PC-3 (cell line): ENCODE results near the gene ATP1A4. TPM values are rescaled to one million over a fixed set of nuclear protein-coding genes. Genes with fewer than 3 reads are reported as not detected.

ENCODE experiments used
- ATAC-seq: fragments of 200-7000 bp; cut with Tn5 transposase; 2 replicates; pipeline ENCODE4 v1.9.1; 2020; ENCODE audit warnings: mild to moderate bottlenecking, moderate library complexity
- BruUV-seq: library from RNA; stranded (reverse); fragments of 400-500 nt; replicated peaks from 2 replicates; lab custom pipeline; 2021; lab: Mats Ljungman, UMichigan
- CTCF ChIA-PET: fragments of 300-600 bp; sonication (Branson Sonifier 250); formaldehyde crosslinking; loops from one replicate; lab custom pipeline; 2022; ENCODE audit warnings: antibody characterized with exemption; lab: Charles Lee
- POLR2A ChIA-PET: fragments of 300-600 bp; sonication (Branson Sonifier 250); formaldehyde crosslinking; loops from one replicate; lab custom pipeline; 2022; ENCODE audit warnings: antibody characterized with exemption; ENCODE audit not compliant: unreplicated experiment; lab: Charles Lee
- DNase-seq: peaks from one replicate; pipeline ENCODE4 v3.0.0-alpha.2; 2015
- H2AFZ ChIP-seq: fragments of 300-600 bp; sonication (generic); 2 replicates; pipeline ENCODE4 v1.6.0; 2016; ENCODE audit warnings: antibody characterized with exemption, low read length
- H3F3A ChIP-seq: fragments of 300-600 bp; sonication (generic); one replicate; pipeline ENCODE4 v1.6.0; 2017; ENCODE audit warnings: antibody characterized with exemption, low read length, control low read depth, mild to moderate bottlenecking; ENCODE audit not compliant: unreplicated experiment
- H3K27ac ChIP-seq: fragments of 300-600 bp; sonication (generic); 2 replicates; pipeline ENCODE4 v1.5.1; 2016; ENCODE audit warnings: mild to moderate bottlenecking, low read length
- H3K27me3 ChIP-seq: fragments of 300-600 bp; sonication (generic); 2 replicates; pipeline ENCODE4 v1.6.1; 2016; ENCODE audit warnings: low read length, mixed read lengths
- H3K36me3 ChIP-seq: fragments of 300-600 bp; sonication (generic); 2 replicates; pipeline ENCODE4 v1.6.1; 2016; ENCODE audit warnings: low read depth, mixed run types, low read length, mixed read lengths
- H3K4me1 ChIP-seq: fragments of 300-600 bp; sonication (generic); 2 replicates; pipeline ENCODE4 v1.5.1; 2016; ENCODE audit warnings: low read length; ENCODE audit not compliant: insufficient read depth
- H3K4me2 ChIP-seq: fragments of 300-600 bp; sonication (generic); 2 replicates; pipeline ENCODE4 v1.6.0; 2016; ENCODE audit warnings: low read length
- H3K4me3 ChIP-seq: fragments of 300-600 bp; sonication (generic); 2 replicates; pipeline ENCODE4 v1.5.1; 2016; ENCODE audit warnings: mild to moderate bottlenecking, low read length, mixed read lengths
- H3K79me2 ChIP-seq: fragments of 300-600 bp; sonication (generic); 2 replicates; pipeline ENCODE4 v1.6.1; 2017; ENCODE audit warnings: low read length, mixed read lengths
- H3K9ac ChIP-seq: fragments of 300-600 bp; sonication (generic); 2 replicates; pipeline ENCODE4 v1.6.0; 2016; ENCODE audit warnings: mild to moderate bottlenecking, low read length
- H3K9me2 ChIP-seq: fragments of 300-600 bp; sonication (generic); replicated peaks from 2 replicates; pipeline ENCODE4 v1.6.1; 2016; ENCODE audit warnings: mixed run types, low read length, mixed read lengths
- H3K9me3 ChIP-seq: fragments of 300-600 bp; sonication (generic); 2 replicates; pipeline ENCODE4 v1.6.1; 2016; ENCODE audit warnings: low read length, mixed read lengths
- H4K20me1 ChIP-seq: fragments of 300-600 bp; sonication (generic); 2 replicates; pipeline ENCODE4 v1.6.1; 2016; ENCODE audit warnings: low read length, mixed read lengths
- EZH2 ChIP-seq: fragments of 300-600 bp; sonication (generic); IDR thresholded peaks from one replicate; pipeline ENCODE4 v1.6.1; 2017; ENCODE audit warnings: antibody characterized with exemption, mild to moderate bottlenecking, low read length; ENCODE audit not compliant: unreplicated experiment
- EZH2phosphoT487 ChIP-seq: fragments of 300-600 bp; sonication (generic); IDR thresholded peaks from 2 replicates; pipeline ENCODE4 v1.6.1; 2018; ENCODE audit warnings: mild to moderate bottlenecking, antibody characterized with exemption, low read length, borderline replicate concordance
- intact Hi-C: fragments of 100-400 bp; cut with micrococcal nuclease; formaldehyde crosslinking; loops from 2 replicates; pipeline ENCODE4 v1.9.0; 2023
- total RNA-seq: library from RNA; depleted of rRNA; stranded (reverse); fragments of >200 nt; gene quantifications from 2 replicates; pipeline ENCODE4 v1.2.3, GENCODE V29; 2014
- TF ChIP-seq, protein P1 (sequence below): fragments of 300-600 bp; sonication (generic); conservative IDR thresholded peaks from 2 replicates; pipeline ENCODE4 v1.5.1; 2017; ENCODE audit warnings: antibody characterized with exemption, low read depth, mild to moderate bottlenecking, low read length

Gene ATP1A4
- total RNA-seq, 1 experiment from 2014 or later, result 0.04 TPM

DNA sequence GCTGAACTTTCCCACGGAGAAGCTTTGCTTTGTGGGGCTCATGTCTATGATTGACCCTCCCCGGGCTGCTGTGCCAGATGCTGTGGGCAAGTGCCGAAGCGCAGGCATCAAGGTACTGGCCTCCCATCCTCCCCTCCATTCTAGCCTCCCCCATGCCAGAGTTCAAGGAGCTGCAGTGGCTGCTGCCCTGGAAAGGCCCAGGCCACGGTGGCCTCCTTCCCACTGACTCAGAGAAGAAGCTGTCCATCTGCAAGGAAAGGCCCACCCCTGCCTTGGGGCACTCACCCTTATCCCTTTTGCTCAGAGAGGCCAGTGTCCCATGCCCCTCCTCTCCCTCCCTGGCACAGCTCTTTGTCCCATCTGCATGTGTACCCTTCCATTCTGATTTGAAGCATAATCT lies 20.9 kb upstream of the ATP1A4 start:
- no peaks in the 10 kb centered on the region for H3K36me3 ChIP-seq
- DNase-seq, result no peak
- no peak for ATAC-seq
- H3K4me2 ChIP-seq, result no peak overlapping the region
- H3K79me2 ChIP-seq, result no peaks in the 10 kb centered on the region
- ChIA-PET POLR2A (no interaction called here), CTCF (interaction anchor here (0.6 kb wide), 2 partner anchors 112 to 821 kb away, joined by 3 to 13 read pairs; no protein-coding TSS in a partner anchor)
- intact Hi-C loops, result no loop called here
- peaks cover 25% of the 10 kb centered on the region for H3K4me1 ChIP-seq
- peaks cover 6% of the 10 kb centered on the region for H3F3A ChIP-seq
- H2AFZ ChIP-seq, result no peak overlapping the region
- TF ChIP-seq EZH2, result no peak
- TF ChIP-seq, protein P1, sequence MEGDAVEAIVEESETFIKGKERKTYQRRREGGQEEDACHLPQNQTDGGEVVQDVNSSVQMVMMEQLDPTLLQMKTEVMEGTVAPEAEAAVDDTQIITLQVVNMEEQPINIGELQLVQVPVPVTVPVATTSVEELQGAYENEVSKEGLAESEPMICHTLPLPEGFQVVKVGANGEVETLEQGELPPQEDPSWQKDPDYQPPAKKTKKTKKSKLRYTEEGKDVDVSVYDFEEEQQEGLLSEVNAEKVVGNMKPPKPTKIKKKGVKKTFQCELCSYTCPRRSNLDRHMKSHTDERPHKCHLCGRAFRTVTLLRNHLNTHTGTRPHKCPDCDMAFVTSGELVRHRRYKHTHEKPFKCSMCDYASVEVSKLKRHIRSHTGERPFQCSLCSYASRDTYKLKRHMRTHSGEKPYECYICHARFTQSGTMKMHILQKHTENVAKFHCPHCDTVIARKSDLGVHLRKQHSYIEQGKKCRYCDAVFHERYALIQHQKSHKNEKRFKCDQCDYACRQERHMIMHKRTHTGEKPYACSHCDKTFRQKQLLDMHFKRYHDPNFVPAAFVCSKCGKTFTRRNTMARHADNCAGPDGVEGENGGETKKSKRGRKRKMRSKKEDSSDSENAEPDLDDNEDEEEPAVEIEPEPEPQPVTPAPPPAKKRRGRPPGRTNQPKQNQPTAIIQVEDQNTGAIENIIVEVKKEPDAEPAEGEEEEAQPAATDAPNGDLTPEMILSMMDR, result no peak
- H3K9me3 ChIP-seq, result no peaks in the 10 kb centered on the region
- no peak overlapping the region for H3K27ac ChIP-seq
- no peak overlapping the region for H3K9ac ChIP-seq
- no TSS peak for BruUV-seq
- no peak overlapping the region for H3K4me3 ChIP-seq
- H4K20me1 ChIP-seq, result no peaks in the 10 kb centered on the region
- no peaks in the 10 kb centered on the region for H3K9me2 ChIP-seq
- no peaks in the 10 kb centered on the region for H3K27me3 ChIP-seq

DNA sequence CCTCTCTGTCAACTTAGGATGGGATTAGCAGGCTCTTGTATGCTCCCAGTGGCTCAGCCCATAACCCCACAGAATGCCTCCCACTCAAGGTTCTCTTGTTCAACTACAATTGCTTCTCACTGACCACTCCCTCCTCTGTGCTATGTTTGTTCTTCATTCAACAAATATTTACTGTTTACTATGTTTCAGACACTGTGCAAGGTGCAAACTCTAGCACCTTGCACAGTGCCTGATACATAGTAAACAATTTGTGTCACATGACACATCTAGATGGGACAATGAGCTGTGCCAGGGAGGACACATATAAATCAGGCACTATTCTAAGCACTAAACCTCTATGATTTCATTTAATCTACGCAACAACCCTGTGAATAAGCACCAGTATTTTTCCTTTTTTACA lies 20.5 kb upstream of the ATP1A4 start:
- Histone ChIP-seq H3K27ac (no peak overlapping the region), H3K27me3 (no peaks in the 10 kb centered on the region), H3K36me3 (no peaks in the 10 kb centered on the region), H2AFZ (no peak overlapping the region), H3K9me3 (no peaks in the 10 kb centered on the region), H3K4me1 (peaks cover 20% of the 10 kb centered on the region), H3K79me2 (no peaks in the 10 kb centered on the region), H3K9me2 (no peaks in the 10 kb centered on the region), H3K4me3 (no peak overlapping the region), H3K4me2 (no peak overlapping the region), H3F3A (peaks cover 1% of the 10 kb centered on the region), H3K9ac (no peak overlapping the region), H4K20me1 (no peaks in the 10 kb centered on the region)
- ATAC-seq, result no peak
- TF ChIP-seq, protein P1, result no peak
- TF ChIP-seq EZH2phosphoT487, result no peak
- TF ChIP-seq EZH2, result no peak
- no TSS peak for BruUV-seq
- POLR2A ChIA-PET, result no interaction called here
- intact Hi-C loops, result no loop called here
- DNase-seq, result no peak
- CTCF ChIA-PET, result interaction anchor here (0.6 kb wide), 1 partner anchor 111 kb away, joined by 13 read pairs; no protein-coding TSS in a partner anchor

GRCh38 chr1:160131803-160132565 lies 19.4 kb upstream of the ATP1A4 start:
- Histone ChIP-seq H3F3A (no peaks in the 10 kb centered on the region), H3K4me1 (peaks cover 10% of the 10 kb centered on the region; the same call in 1 of the 2 replicates), H3K4me2 (no peak overlapping the region), H3K27ac (no peak overlapping the region), H3K9ac (no peak overlapping the region), H3K79me2 (no peaks in the 10 kb centered on the region), H3K4me3 (no peak overlapping the region), H4K20me1 (no peaks in the 10 kb centered on the region), H3K9me3 (no peaks in the 10 kb centered on the region), H3K9me2 (no peaks in the 10 kb centered on the region), H3K27me3 (no peaks in the 10 kb centered on the region), H3K36me3 (no peaks in the 10 kb centered on the region), H2AFZ (no peak overlapping the region)
- ChIA-PET CTCF (no interaction called here), POLR2A (no interaction called here)
- intact Hi-C loops, result no loop called here
- ATAC-seq, result no peak
- no peak for DNase-seq
- no peak for TF ChIP-seq EZH2phosphoT487
- TF ChIP-seq, protein P1, result no peak
- TF ChIP-seq EZH2, result no peak
- BruUV-seq, result no TSS peak
